ENCODE data around the gene CELF1.
A peak's percentile ranks its signal among the peaks of the same experiment; 100 is the strongest.

Gene CELF1

GRCh38 chr11:47552566-47553405 is at the start of gene CELF1:
Gene CELF1 (minus strand): TSS chr11:47553132. CDS start chr11:47499523, 53,609 bp downstream.
- peak; percentile 77 to 84 for DNase-seq (ENCODE audit: low read depth in 2 of 2, low spot score in 1 of 2)

GRCh38 chr11:47599902-47600301 is 47.0 kb upstream of the CELF1 start:
- no peak for DNase-seq (ENCODE audit: low read depth in 2 of 2, low spot score in 1 of 2)

GRCh38 chr11:47595967-47596366 is 43.0 kb upstream of the CELF1 start:
- DNase-seq (ENCODE audit: low read depth in 2 of 2, low spot score in 1 of 2), result no peak

GRCh38 chr11:47595029-47595428 is 42.1 kb upstream of the CELF1 start:
- DNase-seq (ENCODE audit: low read depth in 2 of 2, low spot score in 1 of 2), result no peak

GRCh38 chr11:47593934-47594855 is 41.3 kb upstream of the CELF1 start, which contains the start of gene C1QTNF4:
Gene C1QTNF4 (minus strand): TSS chr11:47594411. CDS start chr11:47590810, 3,601 bp downstream.
- DNase-seq (ENCODE audit: low read depth in 2 of 2, low spot score in 1 of 2), result no peak

- DNase-seq (ENCODE audit: low read depth in 2 of 2, low spot score in 1 of 2), result no peak
These were observed 40.6 kb upstream of the CELF1 start for GRCh38 chr11:47593492-47593933.

- no peak for DNase-seq (ENCODE audit: low read depth in 2 of 2, low spot score in 1 of 2)
These were observed 40.0 kb upstream of the CELF1 start for GRCh38 chr11:47592970-47593369.

- no peak for DNase-seq (ENCODE audit: low read depth in 2 of 2, low spot score in 1 of 2)
These were observed 39.3 kb upstream of the CELF1 start for GRCh38 chr11:47592251-47592650.

GRCh38 chr11:47591764-47592163 is 38.8 kb upstream of the CELF1 start:
- no peak for DNase-seq (ENCODE audit: low read depth in 2 of 2, low spot score in 1 of 2)

- DNase-seq (ENCODE audit: low read depth in 2 of 2, low spot score in 1 of 2), result no peak
These were observed 37.3 kb upstream of the CELF1 start for GRCh38 chr11:47589977-47590861.

- DNase-seq (ENCODE audit: low read depth in 2 of 2, low spot score in 1 of 2), result no peak
These were observed 36.6 kb upstream of the CELF1 start for GRCh38 chr11:47589584-47589976.

- no peak for DNase-seq (ENCODE audit: low read depth in 2 of 2, low spot score in 1 of 2)
These were observed 36.2 kb upstream of the CELF1 start for GRCh38 chr11:47589118-47589517.

- DNase-seq (ENCODE audit: low read depth in 2 of 2, low spot score in 1 of 2), result no peak
These were observed 34.9 kb upstream of the CELF1 start for GRCh38 chr11:47587723-47588326.

GRCh38 chr11:47587039-47587716 is 34.2 kb upstream of the CELF1 start:
- DNase-seq (ENCODE audit: low read depth in 2 of 2, low spot score in 1 of 2), result no peak

- no peak for DNase-seq (ENCODE audit: low read depth in 2 of 2, low spot score in 1 of 2)
These were observed 33.3 kb upstream of the CELF1 start, which contains the start of gene FAM180B for GRCh38 chr11:47586098-47586855. Gene FAM180B (plus strand): TSS chr11:47586678. CDS start chr11:47586769, 91 bp downstream.

- no peak for DNase-seq (ENCODE audit: low read depth in 2 of 2, low spot score in 1 of 2)
These were observed 30.9 kb upstream of the CELF1 start for GRCh38 chr11:47583844-47584243.

GRCh38 chr11:47578524-47579494 is 25.9 kb upstream of the CELF1 start, which contains the start of the genes KBTBD4 and NDUFS3:
Gene KBTBD4 (minus strand): TSS chr11:47578970. CDS start chr11:47578951, 19 bp downstream.
Gene NDUFS3 (plus strand): TSS chr11:47579074. CDS start chr11:47579092, 18 bp downstream.
- peak; percentile 74 to 77 for DNase-seq (ENCODE audit: low read depth in 2 of 2, low spot score in 1 of 2)
